Measurements from ENCODE around the gene REPIN1.

DNA sequence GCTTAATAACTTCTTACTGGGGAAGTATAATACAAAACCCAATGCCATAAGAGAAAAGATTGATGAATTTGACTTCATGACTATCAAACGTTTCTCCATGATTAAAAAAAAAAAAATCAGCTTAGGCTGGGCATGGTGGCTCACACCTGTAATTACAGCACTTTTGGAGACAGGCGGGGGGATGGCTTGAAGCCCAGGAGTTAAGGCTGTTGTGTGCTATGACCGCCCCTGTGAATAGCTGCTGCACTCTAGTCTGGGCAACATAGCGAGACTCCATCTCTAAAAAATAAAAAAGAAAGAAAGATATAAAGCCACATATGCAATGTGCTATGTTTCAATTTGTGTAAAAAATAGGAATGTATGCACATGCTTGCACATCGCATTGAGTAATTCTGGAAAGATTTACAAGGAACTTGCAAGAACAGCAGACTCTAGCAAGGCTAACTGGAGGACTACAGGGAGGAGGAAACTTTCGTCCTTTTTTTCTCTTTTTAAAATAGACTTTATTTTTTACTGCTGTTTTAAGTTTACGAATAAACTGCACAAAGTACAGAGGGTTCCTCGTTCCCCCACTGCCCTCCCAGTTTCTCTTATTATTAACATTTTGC is 16.9 kb upstream of the REPIN1 start:
- TF ChIP-seq, protein P1, sequence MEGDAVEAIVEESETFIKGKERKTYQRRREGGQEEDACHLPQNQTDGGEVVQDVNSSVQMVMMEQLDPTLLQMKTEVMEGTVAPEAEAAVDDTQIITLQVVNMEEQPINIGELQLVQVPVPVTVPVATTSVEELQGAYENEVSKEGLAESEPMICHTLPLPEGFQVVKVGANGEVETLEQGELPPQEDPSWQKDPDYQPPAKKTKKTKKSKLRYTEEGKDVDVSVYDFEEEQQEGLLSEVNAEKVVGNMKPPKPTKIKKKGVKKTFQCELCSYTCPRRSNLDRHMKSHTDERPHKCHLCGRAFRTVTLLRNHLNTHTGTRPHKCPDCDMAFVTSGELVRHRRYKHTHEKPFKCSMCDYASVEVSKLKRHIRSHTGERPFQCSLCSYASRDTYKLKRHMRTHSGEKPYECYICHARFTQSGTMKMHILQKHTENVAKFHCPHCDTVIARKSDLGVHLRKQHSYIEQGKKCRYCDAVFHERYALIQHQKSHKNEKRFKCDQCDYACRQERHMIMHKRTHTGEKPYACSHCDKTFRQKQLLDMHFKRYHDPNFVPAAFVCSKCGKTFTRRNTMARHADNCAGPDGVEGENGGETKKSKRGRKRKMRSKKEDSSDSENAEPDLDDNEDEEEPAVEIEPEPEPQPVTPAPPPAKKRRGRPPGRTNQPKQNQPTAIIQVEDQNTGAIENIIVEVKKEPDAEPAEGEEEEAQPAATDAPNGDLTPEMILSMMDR (IDR thresholded peaks at IDR 0.05; ENCODE audit: low read depth, low read length, missing input control): no peak
- TF ChIP-seq, protein P2, sequence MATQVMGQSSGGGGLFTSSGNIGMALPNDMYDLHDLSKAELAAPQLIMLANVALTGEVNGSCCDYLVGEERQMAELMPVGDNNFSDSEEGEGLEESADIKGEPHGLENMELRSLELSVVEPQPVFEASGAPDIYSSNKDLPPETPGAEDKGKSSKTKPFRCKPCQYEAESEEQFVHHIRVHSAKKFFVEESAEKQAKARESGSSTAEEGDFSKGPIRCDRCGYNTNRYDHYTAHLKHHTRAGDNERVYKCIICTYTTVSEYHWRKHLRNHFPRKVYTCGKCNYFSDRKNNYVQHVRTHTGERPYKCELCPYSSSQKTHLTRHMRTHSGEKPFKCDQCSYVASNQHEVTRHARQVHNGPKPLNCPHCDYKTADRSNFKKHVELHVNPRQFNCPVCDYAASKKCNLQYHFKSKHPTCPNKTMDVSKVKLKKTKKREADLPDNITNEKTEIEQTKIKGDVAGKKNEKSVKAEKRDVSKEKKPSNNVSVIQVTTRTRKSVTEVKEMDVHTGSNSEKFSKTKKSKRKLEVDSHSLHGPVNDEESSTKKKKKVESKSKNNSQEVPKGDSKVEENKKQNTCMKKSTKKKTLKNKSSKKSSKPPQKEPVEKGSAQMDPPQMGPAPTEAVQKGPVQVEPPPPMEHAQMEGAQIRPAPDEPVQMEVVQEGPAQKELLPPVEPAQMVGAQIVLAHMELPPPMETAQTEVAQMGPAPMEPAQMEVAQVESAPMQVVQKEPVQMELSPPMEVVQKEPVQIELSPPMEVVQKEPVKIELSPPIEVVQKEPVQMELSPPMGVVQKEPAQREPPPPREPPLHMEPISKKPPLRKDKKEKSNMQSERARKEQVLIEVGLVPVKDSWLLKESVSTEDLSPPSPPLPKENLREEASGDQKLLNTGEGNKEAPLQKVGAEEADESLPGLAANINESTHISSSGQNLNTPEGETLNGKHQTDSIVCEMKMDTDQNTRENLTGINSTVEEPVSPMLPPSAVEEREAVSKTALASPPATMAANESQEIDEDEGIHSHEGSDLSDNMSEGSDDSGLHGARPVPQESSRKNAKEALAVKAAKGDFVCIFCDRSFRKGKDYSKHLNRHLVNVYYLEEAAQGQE (IDR thresholded peaks at IDR 0.05): no peak
- no peak for TF ChIP-seq YY1 (IDR thresholded peaks at IDR 0.05)
- TF ChIP-seq, protein P3, sequence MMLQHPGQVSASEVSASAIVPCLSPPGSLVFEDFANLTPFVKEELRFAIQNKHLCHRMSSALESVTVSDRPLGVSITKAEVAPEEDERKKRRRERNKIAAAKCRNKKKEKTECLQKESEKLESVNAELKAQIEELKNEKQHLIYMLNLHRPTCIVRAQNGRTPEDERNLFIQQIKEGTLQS (IDR thresholded peaks at IDR 0.05): no peak
- no peak for TF ChIP-seq TAF1 (conservative IDR thresholded peaks at IDR 0.05)
- no peak for TF ChIP-seq GABPA (IDR thresholded peaks at IDR 0.05 in 1 of 2, conservative IDR thresholded peaks at IDR 0.05 in 1 of 2)
- no peak for TF ChIP-seq JUND (IDR thresholded peaks at IDR 0.05)
